Thyroid gland (tissue), 4 donors: ENCODE measurements around the gene PIAS4. TPM values are rescaled to one million over a fixed set of nuclear protein-coding genes. Genes with fewer than 3 reads are reported as not detected.

Experiments
- DNase-seq, 2 donors: peaks; one replicate each; pipeline ENCODE4 v3.0.0-alpha.2; 2019
- H3K27ac ChIP-seq, 3 donors: fragments of 200-600 bp; sonication (generic); 1 replicate in 2 of 3; 2 replicates in 1 of 3; pipeline ENCODE4 v1.5.1; 2016 to 2019; ENCODE audit warnings: mild to moderate bottlenecking in 1 of 3, moderate library complexity in 1 of 3
- H3K27me3 ChIP-seq: fragments of 200-600 bp; sonication (generic); one replicate; pipeline ENCODE4 v1.5.1; 2019
- H3K36me3 ChIP-seq, 2 donors: fragments of 200-600 bp; sonication (generic); one replicate each; pipeline ENCODE4 v1.5.1; 2016 to 2019
- H3K4me1 ChIP-seq, 2 donors: fragments of 200-600 bp; sonication (generic); one replicate each; pipeline ENCODE4 v1.5.1; 2017 to 2019
- H3K4me3 ChIP-seq, 3 donors: fragments of 200-600 bp; sonication (generic); replicated peaks in 1 of 3; 1 replicate in 2 of 3; 2 replicates in 1 of 3; pipeline ENCODE4 v1.5.1; 2016; ENCODE audit warnings: mild to moderate bottlenecking in 1 of 3
- H3K9me3 ChIP-seq: fragments of 200-600 bp; sonication (generic); one replicate; pipeline ENCODE4 v1.5.1; 2017
- POLR2A ChIP-seq, 2 donors: fragments of 450-650 bp; IDR thresholded peaks; one replicate each; pipeline ENCODE4 v1.6.1; 2017; ENCODE audit warnings: antibody characterized with exemption in 2 of 2, mild to moderate bottlenecking in 2 of 2, moderate library complexity in 1 of 2
- WGBS, 2 donors: methylation state at CpG; one replicate each; pipeline ENCODE4 v1.1.5; 2017; 5-methylcytosine and 5-hydroxymethylcytosine counted together
- intact Hi-C: fragments of 100-400 bp; cut with DNase I; formaldehyde crosslinking; loops from one replicate; pipeline ENCODE4 v1.15.1; 2023
- total RNA-seq, 4 donors: library from RNA; depleted of rRNA; stranded (reverse); fragments of >200 nt; gene quantifications; one replicate each; pipeline ENCODE4 v1.2.3, GENCODE V29; 2016
- TF ChIP-seq, protein P1 (sequence below), 6 experiments: fragments of 200-600 bp in 3 of 6; fragments of 450-650 bp in 3 of 6; sonication (generic) in 3 of 6; IDR thresholded peaks; one replicate each; pipeline ENCODE4 v1.5.1; 2016 to 2019; ENCODE audit warnings: antibody characterized with exemption in 6 of 6, mild to moderate bottlenecking in 2 of 6, inconsistent platforms in 1 of 6, moderate library complexity in 1 of 6

Gene PIAS4
- total RNA-seq, 4 donors from 2014 or later = 14.7 to 32.3 (median 16.0) TPM

DNA sequence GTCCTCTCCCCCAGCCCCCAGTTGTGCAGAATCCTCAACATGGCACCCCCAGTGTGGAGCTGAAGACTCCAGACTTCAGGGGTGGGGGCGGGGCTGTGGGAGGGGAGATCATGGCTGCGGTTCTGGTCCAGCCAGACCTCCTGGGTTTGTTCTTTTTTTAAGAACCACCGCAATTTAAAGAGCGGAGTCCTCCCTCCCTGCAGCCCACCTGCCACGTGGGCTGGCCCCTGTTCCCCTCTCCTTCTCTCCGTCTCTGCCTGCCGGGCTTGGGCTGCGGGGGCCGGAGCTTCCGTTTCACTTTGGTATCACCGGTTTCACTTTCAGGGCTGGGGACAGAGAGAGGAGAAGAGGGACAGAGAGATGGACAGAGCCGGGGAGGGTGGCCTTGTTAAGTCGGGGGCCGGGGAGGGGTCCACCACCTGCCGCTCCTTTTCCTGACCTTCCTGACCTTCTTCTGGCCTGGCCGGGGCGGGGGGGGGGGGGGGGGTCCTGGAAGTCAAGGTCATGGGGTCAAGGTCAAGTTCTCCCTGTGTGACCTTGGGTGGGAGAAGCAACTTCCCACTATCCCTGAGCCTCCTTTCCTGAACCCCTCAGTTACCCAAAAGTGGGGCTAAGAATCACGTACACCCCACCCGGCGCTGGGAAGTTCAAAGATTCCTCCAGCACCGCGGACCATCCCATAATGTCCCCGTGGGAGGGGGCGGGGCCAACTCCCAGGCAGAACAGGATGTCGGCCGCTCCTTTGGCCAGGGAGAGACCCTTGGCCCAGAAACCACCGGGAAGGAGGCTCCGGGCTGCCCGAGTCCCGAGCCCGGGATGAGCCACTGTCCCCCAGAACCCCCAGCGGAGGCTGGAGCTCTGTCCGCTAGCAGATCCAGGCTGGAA lies 70.5 kb downstream of the PIAS4 start:
- peaks cover 9 to 15% of the 10 kb centered on the region in 2 donors for H3K4me1 ChIP-seq
- H3K27ac ChIP-seq = peak overlapping the region; percentile 50 to 74 (median 63)
- peak overlapping the region; percentile 13 to 53 (median 39) for H3K4me3 ChIP-seq
- no peaks in the 10 kb centered on the region for H3K36me3 ChIP-seq
- TF ChIP-seq, protein P1, sequence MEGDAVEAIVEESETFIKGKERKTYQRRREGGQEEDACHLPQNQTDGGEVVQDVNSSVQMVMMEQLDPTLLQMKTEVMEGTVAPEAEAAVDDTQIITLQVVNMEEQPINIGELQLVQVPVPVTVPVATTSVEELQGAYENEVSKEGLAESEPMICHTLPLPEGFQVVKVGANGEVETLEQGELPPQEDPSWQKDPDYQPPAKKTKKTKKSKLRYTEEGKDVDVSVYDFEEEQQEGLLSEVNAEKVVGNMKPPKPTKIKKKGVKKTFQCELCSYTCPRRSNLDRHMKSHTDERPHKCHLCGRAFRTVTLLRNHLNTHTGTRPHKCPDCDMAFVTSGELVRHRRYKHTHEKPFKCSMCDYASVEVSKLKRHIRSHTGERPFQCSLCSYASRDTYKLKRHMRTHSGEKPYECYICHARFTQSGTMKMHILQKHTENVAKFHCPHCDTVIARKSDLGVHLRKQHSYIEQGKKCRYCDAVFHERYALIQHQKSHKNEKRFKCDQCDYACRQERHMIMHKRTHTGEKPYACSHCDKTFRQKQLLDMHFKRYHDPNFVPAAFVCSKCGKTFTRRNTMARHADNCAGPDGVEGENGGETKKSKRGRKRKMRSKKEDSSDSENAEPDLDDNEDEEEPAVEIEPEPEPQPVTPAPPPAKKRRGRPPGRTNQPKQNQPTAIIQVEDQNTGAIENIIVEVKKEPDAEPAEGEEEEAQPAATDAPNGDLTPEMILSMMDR (IDR thresholded peaks at IDR 0.05) = no peak
- TF ChIP-seq POLR2A (IDR thresholded peaks at IDR 0.05) = peak in 1 of 2 donors; percentile 15
- intact Hi-C loops = no loop called here
- no peaks in the 10 kb centered on the region for H3K27me3 ChIP-seq
- H3K9me3 ChIP-seq = no peaks in the 10 kb centered on the region
- WGBS, 2 donors = 12 to 19% methylated on average over 18 to 24 of the region's 33 CpGs
- peak; percentile 61 to 63 for DNase-seq

DNA sequence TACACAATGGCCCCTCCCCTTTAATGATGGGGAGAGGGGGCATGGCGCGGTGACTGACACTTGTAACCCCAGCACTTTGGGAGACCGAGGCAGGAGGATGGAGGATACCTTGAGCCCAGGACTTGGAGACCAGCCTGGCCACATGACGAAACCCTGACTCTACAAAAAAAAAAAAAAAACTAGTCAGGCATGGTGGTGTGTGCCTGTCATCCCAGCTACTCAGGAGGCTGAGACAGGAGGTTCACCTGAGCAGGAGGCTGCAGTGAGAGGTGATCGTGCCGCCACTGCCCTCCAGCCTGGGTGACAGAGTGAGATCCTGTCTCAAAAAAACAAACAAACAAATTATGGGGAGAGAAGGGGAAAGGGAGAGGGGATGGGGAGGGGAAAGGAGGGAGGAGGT lies 72.9 kb downstream of the PIAS4 start:
- H3K27ac ChIP-seq = no peak overlapping the region
- intact Hi-C loops = no loop called here
- 60 to 82% methylated on average over 6 of the region's 6 CpGs for WGBS, 2 donors

DNA sequence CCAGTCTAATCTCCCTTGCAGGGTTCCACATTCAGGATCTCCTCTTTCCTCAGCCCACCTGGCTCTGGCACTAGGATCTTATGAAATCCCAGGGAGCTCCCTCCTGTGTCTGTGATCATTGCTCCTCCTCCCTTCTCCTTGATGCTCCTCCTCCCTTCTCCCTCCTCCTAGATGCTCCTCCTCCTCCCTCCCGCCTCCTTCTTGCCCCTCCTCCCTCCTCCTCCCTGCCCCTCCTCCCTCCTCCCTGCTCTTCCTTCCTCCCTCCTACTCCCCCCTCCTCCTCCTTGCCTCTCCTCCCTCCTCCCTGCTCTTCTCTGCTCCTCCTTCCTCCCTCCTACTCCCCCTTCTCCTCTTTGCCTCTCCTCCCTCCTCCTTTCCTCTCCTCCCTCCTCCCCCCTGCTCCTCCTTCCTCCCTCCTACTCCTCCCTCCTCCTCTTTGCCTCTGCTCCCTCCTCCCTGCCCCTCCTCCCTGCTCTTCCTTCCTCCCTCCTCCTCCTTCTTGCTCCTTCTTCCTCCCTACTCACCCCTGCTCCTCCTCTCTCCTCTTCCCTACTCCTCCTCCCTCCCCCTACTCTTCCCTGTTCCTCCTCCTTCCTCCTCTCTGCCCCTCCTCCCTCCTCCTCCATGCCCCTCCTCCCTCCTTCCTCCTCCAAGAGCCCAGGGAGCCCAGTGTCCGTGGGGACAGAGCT lies 74.0 kb downstream of the PIAS4 start:
- intact Hi-C loops = no loop called here
- WGBS, 2 donors = 18 to 29% methylated on average over 2 of the region's 2 CpGs
- DNase-seq = no peak

More for the DNA sequence above, 72.9 kb downstream of the PIAS4 start:
- H3K9me3 ChIP-seq = no peaks in the 10 kb centered on the region
- no peak for DNase-seq
- peaks cover 9 to 15% of the 10 kb centered on the region in 2 donors for H3K4me1 ChIP-seq
- H3K4me3 ChIP-seq = no peak overlapping the region
- TF ChIP-seq POLR2A (IDR thresholded peaks at IDR 0.05) = no peak
- TF ChIP-seq, protein P1 (IDR thresholded peaks at IDR 0.05) = no peak
- H3K36me3 ChIP-seq = no peaks in the 10 kb centered on the region
- no peaks in the 10 kb centered on the region for H3K27me3 ChIP-seq

DNA sequence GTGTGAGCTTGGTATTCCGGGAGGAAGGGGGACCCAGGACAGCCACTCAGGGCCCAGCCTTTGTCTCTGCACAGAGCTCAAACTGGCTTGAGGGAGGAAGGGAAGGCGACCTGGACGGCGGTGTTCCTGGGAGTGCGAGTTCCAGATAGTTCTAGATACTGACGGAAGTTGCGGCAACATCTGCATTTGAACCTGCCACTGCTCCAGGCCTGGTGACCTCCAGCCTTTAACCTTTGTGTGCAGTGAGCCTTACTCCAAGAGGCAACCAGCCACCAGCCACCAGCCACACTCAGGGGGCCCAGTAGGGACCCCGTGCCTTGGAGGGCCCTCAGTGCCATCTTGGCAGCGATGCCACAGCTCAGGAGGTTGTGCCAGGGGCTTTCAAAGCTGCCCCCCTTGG lies 74.6 kb downstream of the PIAS4 start:
- DNase-seq = no peak
- Histone ChIP-seq H3K4me1 (peaks cover 9 to 10% of the 10 kb centered on the region in 2 donors), H3K36me3 (no peaks in the 10 kb centered on the region), H3K27ac (no peak overlapping the region), H3K4me3 (no peak overlapping the region), H3K9me3 (no peaks in the 10 kb centered on the region), H3K27me3 (no peaks in the 10 kb centered on the region)
- WGBS, 2 donors = 73% methylated on average over 9 of the region's 9 CpGs; no CpG with 5 or more reads in 1 of the 2 donors
- intact Hi-C loops = no loop called here
- TF ChIP-seq, protein P1 (IDR thresholded peaks at IDR 0.05) = no peak
- TF ChIP-seq POLR2A (IDR thresholded peaks at IDR 0.05) = no peak

More for the DNA sequence above, 74.0 kb downstream of the PIAS4 start:
- TF ChIP-seq POLR2A (IDR thresholded peaks at IDR 0.05) = no peak
- no peak overlapping the region for H3K4me3 ChIP-seq
- H3K36me3 ChIP-seq = no peaks in the 10 kb centered on the region
- H3K27me3 ChIP-seq = no peaks in the 10 kb centered on the region
- no peak overlapping the region for H3K27ac ChIP-seq
- H3K4me1 ChIP-seq = peaks cover 9 to 15% of the 10 kb centered on the region in 2 donors
- H3K9me3 ChIP-seq = no peaks in the 10 kb centered on the region

DNA sequence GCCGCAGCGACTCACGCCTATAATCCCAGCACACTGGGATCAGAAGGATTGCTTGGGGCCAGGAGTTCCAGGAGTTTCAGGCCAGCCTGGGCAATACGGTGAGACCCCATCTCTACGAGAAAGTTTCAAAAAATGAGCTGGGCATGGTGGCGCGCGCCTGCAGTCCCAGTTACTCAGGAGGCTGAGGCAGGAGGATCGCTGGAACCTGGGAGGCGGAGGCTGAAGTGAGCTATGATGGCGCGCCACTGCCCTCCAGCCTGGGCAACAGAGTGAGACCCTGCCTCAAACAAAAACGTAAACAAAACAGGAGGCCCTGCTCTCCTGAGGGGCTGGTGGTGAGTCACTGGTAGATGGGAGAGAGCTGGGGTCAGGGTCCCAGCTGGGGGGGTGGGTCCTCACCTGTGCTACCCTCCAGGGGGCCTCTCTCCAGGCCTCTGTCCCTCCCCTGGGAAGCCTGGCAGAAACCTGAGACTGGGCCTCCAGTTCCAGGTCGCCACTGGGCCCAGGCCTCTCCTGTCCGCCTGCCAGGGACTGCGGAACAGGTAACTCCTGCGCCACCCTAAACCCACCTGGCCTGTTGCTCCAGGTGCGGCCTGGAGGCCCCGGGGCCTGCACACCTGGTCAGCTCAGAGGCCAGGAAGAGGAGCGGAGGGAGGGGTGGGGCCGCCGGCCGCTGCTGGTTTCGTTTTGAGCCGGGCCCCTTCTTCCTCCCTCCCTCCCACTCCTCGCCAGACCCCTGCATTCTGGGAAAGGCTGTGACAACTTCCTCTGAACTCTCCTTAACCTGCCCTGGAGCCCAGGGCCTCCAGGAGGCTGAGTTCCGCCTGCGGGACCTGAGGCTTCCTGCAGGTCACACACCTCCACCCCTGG lies 76.4 kb downstream of the PIAS4 start:
- Histone ChIP-seq H3K27ac (no peak overlapping the region), H3K4me1 (no peaks in the 10 kb centered on the region), H3K4me3 (no peak overlapping the region), H3K27me3 (no peaks in the 10 kb centered on the region), H3K36me3 (no peaks in the 10 kb centered on the region), H3K9me3 (no peaks in the 10 kb centered on the region)
- no peak for DNase-seq
- TF ChIP-seq, protein P1 (IDR thresholded peaks at IDR 0.05) = no peak
- TF ChIP-seq POLR2A (IDR thresholded peaks at IDR 0.05) = no peak
- intact Hi-C loops = no loop called here
- 66 to 67% methylated on average over 21 to 22 of the region's 28 CpGs for WGBS, 2 donors
